Loucy (cell line): ENCODE results near the gene TMEM181.

ENCODE experiments used
- H2AFZ ChIP-seq: fragments of 200-600 bp; sonication (generic); 2 replicates; pipeline ENCODE4 v1.6.0; 2016; ENCODE audit warnings: antibody characterized with exemption, mild to moderate bottlenecking, low read length, moderate library complexity
- H3F3A ChIP-seq: fragments of 200-600 bp; 2 replicates; pipeline ENCODE4 v1.6.0; 2016; ENCODE audit warnings: antibody characterized with exemption, low read depth, mild to moderate bottlenecking
- H3K27me3 ChIP-seq: fragments of 200-600 bp; sonication (generic); 2 replicates; pipeline ENCODE4 v1.6.1; 2014; ENCODE audit warnings: low read length, mild to moderate bottlenecking; ENCODE audit not compliant: insufficient read depth, poor library complexity, severe bottlenecking
- H3K36me3 ChIP-seq: fragments of 200-600 bp; sonication (generic); 2 replicates; pipeline ENCODE4 v1.6.1; 2016; ENCODE audit warnings: low read length; ENCODE audit not compliant: insufficient read depth
- H3K4me1 ChIP-seq: fragments of 200-600 bp; sonication (generic); 2 replicates; pipeline ENCODE4 v1.5.1; 2014; ENCODE audit warnings: low read length, mild to moderate bottlenecking; ENCODE audit not compliant: insufficient read depth, poor library complexity, severe bottlenecking
- H3K4me2 ChIP-seq: fragments of 200-600 bp; sonication (generic); 2 replicates; pipeline ENCODE4 v1.6.0; 2014; ENCODE audit warnings: antibody characterized with exemption, low read length, low read depth, mild to moderate bottlenecking; ENCODE audit not compliant: poor library complexity, severe bottlenecking
- H3K4me3 ChIP-seq: fragments of 200-600 bp; sonication (generic); 2 replicates; pipeline ENCODE4 v1.5.1; 2014; ENCODE audit warnings: low read length, mild to moderate bottlenecking, mixed read lengths; ENCODE audit not compliant: poor library complexity, severe bottlenecking
- H3K79me2 ChIP-seq: fragments of 200-600 bp; sonication (generic); 2 replicates; pipeline ENCODE4 v1.6.1; 2014; ENCODE audit warnings: low read length; ENCODE audit not compliant: insufficient read depth
- H3K9ac ChIP-seq: fragments of 200-600 bp; sonication (generic); 2 replicates; pipeline ENCODE4 v1.6.0; 2014; ENCODE audit warnings: mild to moderate bottlenecking, low read depth, low read length, moderate library complexity; ENCODE audit not compliant: poor library complexity, severe bottlenecking
- H3K9me2 ChIP-seq: fragments of 200-600 bp; sonication (generic); replicated peaks from 2 replicates; pipeline ENCODE4 v1.6.1; 2016; ENCODE audit warnings: low read depth, low read length, mixed read lengths
- H3K9me3 ChIP-seq: fragments of 200-600 bp; sonication (generic); 2 replicates; pipeline ENCODE4 v1.6.1; 2014; ENCODE audit warnings: mild to moderate bottlenecking, antibody characterized with exemption, low read length, low read depth; ENCODE audit not compliant: insufficient read depth
- H4K20me1 ChIP-seq: fragments of 200-600 bp; sonication (generic); 2 replicates; pipeline ENCODE4 v1.6.0; 2014; ENCODE audit warnings: antibody characterized with exemption, low read length, mild to moderate bottlenecking; ENCODE audit not compliant: insufficient read depth, poor library complexity, severe bottlenecking
- CTCF ChIP-seq: fragments of 200-600 bp; sonication (generic); conservative IDR thresholded peaks from 2 replicates; pipeline ENCODE4 v1.5.1; 2014; ENCODE audit warnings: mild to moderate bottlenecking, antibody characterized with exemption, low read length
- EZH2phosphoT487 ChIP-seq: fragments of 200-600 bp; IDR thresholded peaks from 2 replicates; pipeline ENCODE4 v1.6.1; 2018; ENCODE audit warnings: antibody characterized with exemption, mild to moderate bottlenecking, moderate library complexity, borderline replicate concordance

Gene TMEM181

GRCh38 chr6:158560836-158561320 is 987 bp downstream of the TMEM181 start:
- Histone ChIP-seq H3K79me2 (peaks cover 52% of the 10 kb centered on the region), H3K9ac (peak overlapping the region; percentile 76), H3K27me3 (no peaks in the 10 kb centered on the region), H3K4me2 (peak overlapping the region; percentile 82), H3K4me3 (peak overlapping the region; percentile 76), H3K36me3 (no peaks in the 10 kb centered on the region), H3K4me1 (peaks cover 23% of the 10 kb centered on the region), H3K9me3 (no peaks in the 10 kb centered on the region), H3K9me2 (no peaks in the 10 kb centered on the region), H2AFZ (peak overlapping the region; percentile 92; the same call in 1 of the 2 replicates), H4K20me1 (peaks cover 30% of the 10 kb centered on the region), H3F3A (no peaks in the 10 kb centered on the region)
- TF ChIP-seq CTCF (no peak), EZH2phosphoT487 (no peak)

DNA sequence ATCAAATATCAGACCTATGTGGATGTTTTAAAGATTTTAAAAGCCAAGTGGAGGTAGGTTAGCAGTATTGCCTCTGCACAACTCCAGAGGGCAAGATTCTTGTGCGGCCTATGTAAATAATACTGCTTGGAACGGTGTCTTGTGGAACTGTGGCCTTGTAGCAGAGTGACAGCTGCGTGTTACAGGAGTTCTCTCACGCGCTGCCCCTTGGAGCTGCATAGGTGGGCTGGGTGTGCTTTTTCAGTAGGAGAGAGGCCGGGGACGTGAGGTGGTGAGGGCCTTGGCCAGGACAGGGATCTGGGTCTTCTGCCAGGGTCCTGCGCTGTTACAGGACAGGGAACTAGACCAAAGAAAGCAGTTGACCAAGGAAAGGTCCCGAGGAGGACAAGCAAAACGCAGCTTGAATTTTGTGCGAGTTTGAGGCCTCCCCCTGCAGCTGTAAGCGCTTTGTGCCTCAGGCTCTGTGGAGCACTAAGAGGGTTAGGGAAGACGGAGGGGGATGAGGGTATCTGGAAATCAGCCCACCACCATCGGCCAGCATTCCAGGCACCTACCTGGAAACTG is 1.5 kb downstream of the TMEM181 start:
- Histone ChIP-seq H3F3A (no peaks in the 10 kb centered on the region), H3K79me2 (peaks cover 58% of the 10 kb centered on the region), H3K9me3 (no peaks in the 10 kb centered on the region), H3K9ac (peak overlapping the region; percentile 76), H3K9me2 (no peaks in the 10 kb centered on the region), H3K4me2 (peak overlapping the region; percentile 82), H3K4me3 (peak overlapping the region; percentile 76), H3K27me3 (no peaks in the 10 kb centered on the region), H4K20me1 (peaks cover 35% of the 10 kb centered on the region), H3K36me3 (no peaks in the 10 kb centered on the region), H3K4me1 (peaks cover 23% of the 10 kb centered on the region), H2AFZ (no peak overlapping the region)
- no peak for TF ChIP-seq EZH2phosphoT487
- no peak for TF ChIP-seq CTCF

DNA sequence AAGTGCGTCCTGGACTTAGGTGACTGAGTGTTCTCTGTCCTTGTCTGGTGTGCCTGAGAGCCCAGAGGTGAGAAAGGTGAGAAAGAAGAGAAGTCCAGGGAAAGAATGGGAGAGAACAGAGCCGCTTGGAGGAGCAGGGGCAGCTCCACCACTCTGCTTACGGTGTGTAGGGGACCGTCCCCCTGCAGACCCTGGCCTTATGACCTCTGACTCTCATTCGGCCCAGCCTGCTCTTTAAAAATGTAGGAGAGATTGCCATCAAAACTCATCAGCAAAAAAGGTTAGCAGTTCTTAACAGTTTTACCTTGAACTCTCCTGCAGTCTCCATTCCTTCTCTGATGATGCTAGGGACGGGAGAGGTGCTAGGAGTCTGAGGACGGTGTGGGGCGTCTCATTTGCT is 2.0 kb downstream of the TMEM181 start:
- peaks cover 23% of the 10 kb centered on the region for H3K4me1 ChIP-seq

More for the DNA sequence above, 2.0 kb downstream of the TMEM181 start:
- Histone ChIP-seq H2AFZ (no peak overlapping the region), H4K20me1 (peaks cover 41% of the 10 kb centered on the region), H3K79me2 (peaks cover 61% of the 10 kb centered on the region), H3F3A (no peaks in the 10 kb centered on the region), H3K4me3 (peak overlapping the region; percentile 76), H3K36me3 (no peaks in the 10 kb centered on the region), H3K4me2 (peak overlapping the region; percentile 82), H3K9ac (peak overlapping the region; percentile 76), H3K9me3 (no peaks in the 10 kb centered on the region), H3K27me3 (no peaks in the 10 kb centered on the region), H3K9me2 (no peaks in the 10 kb centered on the region)
- TF ChIP-seq EZH2phosphoT487, result no peak
- TF ChIP-seq CTCF, result no peak
